ENCODE data around the gene ADGRL1. TPM values are rescaled to one million over a fixed set of nuclear protein-coding genes. Genes with fewer than 3 reads are reported as not detected.

Gene ADGRL1
- total RNA-seq, 2 donors from 2014 or later, result 15.4 to 15.7 TPM

DNA sequence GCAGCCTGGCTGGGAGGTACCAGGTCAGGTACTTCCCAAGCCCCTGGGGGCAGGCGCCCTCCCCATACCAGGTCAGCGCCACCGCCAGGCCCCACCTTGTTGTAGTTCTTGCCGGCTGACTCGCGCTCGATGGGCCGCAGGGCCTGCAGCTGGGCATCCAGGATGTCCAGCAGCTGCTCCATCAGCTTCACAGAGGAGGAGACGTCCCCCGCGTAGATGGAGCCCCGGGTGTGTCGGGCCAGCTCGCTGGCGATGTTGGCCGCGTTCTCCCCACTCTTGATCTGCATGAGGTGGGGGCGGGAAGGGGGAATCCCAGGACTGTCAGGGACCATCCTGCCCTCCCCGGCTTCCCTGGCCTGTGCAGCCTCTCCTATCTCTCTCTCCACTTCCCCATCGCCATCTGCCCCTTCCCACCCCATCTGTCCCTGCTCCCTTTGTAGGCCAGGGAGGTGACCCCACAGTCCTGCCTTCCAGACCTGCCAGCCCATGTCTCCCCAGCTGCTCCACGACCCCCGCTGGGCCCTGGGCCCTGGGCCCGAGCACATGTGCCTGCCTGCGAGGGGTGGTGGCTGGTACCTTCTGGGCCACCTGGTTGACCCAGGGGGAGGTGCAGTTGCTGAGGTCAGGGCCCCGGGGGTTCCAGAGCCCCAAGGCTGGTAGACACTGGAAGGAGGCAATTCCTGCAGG lies 45.8 kb downstream of the ADGRL1 start:
- Histone ChIP-seq H3K36me3 (peaks cover 12% of the 10 kb centered on the region), H3K4me1 (ENCODE audit: control insufficient read depth in 1 of 2, low read depth in 2 of 2) (no peaks in the 10 kb centered on the region), H3K9me3 (no peaks in the 10 kb centered on the region), H3K27ac (no peak overlapping the region), H3K4me3 (no peak overlapping the region), H3K27me3 (replicated peaks; ENCODE audit: insufficient read depth) (no peaks in the 10 kb centered on the region)
- DNase-seq (ENCODE audit: low spot score), result no peak
- no peak for ATAC-seq (ENCODE audit: insufficient number of reproducible peaks, low FRiP score, low read depth)
- TF ChIP-seq, protein P1, sequence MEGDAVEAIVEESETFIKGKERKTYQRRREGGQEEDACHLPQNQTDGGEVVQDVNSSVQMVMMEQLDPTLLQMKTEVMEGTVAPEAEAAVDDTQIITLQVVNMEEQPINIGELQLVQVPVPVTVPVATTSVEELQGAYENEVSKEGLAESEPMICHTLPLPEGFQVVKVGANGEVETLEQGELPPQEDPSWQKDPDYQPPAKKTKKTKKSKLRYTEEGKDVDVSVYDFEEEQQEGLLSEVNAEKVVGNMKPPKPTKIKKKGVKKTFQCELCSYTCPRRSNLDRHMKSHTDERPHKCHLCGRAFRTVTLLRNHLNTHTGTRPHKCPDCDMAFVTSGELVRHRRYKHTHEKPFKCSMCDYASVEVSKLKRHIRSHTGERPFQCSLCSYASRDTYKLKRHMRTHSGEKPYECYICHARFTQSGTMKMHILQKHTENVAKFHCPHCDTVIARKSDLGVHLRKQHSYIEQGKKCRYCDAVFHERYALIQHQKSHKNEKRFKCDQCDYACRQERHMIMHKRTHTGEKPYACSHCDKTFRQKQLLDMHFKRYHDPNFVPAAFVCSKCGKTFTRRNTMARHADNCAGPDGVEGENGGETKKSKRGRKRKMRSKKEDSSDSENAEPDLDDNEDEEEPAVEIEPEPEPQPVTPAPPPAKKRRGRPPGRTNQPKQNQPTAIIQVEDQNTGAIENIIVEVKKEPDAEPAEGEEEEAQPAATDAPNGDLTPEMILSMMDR (IDR thresholded peaks at IDR 0.05), result no peak

DNA sequence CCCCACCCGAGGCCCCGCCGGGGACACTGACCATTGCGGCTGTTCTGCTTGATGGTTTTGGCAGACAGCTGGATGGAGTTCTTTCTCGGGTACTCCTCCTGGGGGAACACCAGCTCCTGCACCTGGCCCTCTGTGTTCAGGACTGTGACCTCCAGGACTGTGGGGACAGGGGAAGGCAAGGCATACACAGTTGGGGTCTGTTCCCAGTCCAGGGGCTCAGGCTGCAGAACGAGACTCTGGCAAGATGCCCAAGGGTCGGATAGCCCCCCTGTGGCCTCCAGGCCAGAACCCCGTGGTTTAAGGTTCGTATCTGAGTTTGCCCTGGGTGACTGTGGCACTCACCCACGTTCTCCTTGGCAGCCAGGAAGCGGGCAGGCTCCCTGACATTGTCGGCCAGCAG lies 46.9 kb downstream of the ADGRL1 start:
- Histone ChIP-seq H3K36me3 (peaks cover 12% of the 10 kb centered on the region), H3K4me1 (ENCODE audit: control insufficient read depth in 1 of 2, low read depth in 2 of 2) (no peaks in the 10 kb centered on the region), H3K27me3 (replicated peaks; ENCODE audit: insufficient read depth) (no peaks in the 10 kb centered on the region), H3K9me3 (no peaks in the 10 kb centered on the region), H3K4me3 (no peak overlapping the region), H3K27ac (no peak overlapping the region)
- TF ChIP-seq, protein P1 (IDR thresholded peaks at IDR 0.05), result no peak
- DNase-seq (ENCODE audit: low spot score) (no peak), ATAC-seq (ENCODE audit: insufficient number of reproducible peaks, low FRiP score, low read depth) (no peak)

DNA sequence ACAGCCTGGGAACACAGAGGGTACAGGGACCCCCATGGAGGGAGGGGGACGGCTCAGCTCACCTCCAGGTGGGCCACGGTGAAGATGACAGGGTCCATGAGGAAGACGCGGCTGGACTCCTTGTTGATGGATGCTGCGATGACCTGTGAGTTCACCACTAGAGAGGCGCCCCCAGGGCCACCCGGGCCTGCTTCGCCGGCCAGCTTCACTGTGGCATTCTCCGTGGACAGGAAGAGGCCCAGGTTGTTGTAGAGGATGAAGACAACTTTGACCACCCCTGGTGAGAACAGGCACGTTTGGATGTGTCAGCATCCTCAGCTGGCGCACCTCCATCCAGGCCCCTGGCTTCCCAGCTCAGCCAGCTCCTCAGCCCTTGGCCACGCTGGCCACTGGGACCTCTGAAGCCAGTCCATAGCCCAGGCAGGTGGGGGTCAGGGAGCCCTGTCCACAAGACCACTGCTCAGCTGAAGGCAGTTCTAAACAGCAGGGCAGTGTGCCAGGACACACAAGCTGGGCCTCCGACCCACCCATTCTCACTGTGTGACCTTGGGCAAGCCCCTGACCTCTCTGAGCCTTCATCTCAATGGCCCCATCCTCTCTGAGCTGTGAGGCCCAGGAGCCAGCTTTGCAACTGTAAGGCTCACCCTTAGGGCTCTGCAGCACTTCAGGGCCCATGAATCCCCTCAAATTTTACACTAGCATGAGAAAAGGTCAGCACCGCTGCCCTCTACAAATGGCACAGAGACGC lies 47.5 kb downstream of the ADGRL1 start:
- ATAC-seq (ENCODE audit: insufficient number of reproducible peaks, low FRiP score, low read depth), result no peak

DNA sequence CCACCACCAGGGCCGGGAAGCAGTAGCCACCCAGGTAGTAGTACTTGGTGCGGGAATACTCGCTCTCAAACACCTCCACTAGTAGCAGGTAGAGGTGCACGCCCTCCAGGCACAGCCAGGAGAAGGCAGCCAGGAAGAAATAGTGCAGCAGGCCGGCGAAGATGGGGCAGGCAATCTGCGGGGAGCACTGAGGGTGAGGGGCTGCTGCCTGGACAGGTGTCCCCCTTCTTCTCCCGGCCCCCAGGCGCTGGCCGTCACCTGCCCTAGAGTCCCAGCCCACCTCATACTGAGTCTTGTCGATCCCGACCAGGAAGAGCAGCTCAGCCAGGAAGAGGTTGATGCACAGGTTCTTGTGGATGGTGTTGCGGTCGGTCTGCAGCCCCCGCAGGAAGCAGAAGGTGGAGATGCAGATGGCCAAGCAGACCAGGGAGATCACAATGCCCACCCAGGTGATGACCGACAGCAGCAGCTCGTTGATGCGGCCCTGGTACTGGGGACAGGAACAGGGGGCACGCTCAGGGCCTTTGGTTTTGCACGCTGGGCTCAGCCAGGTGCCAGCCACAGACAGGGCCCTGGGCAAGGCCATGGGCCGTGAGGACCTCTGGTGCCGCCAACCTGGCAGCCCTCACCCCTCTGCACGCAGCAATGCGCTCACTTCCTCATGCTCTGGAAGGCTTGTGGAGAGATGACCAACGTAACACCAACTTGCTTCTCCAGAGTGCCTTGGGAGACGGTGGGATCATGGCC lies 48.8 kb downstream of the ADGRL1 start:
- TF ChIP-seq, protein P1 (IDR thresholded peaks at IDR 0.05), result no peak
- Histone ChIP-seq H3K9me3 (no peaks in the 10 kb centered on the region), H3K27me3 (replicated peaks; ENCODE audit: insufficient read depth) (no peaks in the 10 kb centered on the region), H3K27ac (no peak overlapping the region), H3K4me3 (no peak overlapping the region), H3K4me1 (ENCODE audit: control insufficient read depth in 1 of 2, low read depth in 2 of 2) (no peaks in the 10 kb centered on the region), H3K36me3 (peaks cover 12% of the 10 kb centered on the region)
- ATAC-seq (ENCODE audit: insufficient number of reproducible peaks, low FRiP score, low read depth) (no peak), DNase-seq (ENCODE audit: low spot score) (no peak)

More for the DNA sequence above, 47.5 kb downstream of the ADGRL1 start:
- no peak overlapping the region for H3K4me3 ChIP-seq
- H3K9me3 ChIP-seq, result no peaks in the 10 kb centered on the region
- no peak for DNase-seq (ENCODE audit: low spot score)
- no peaks in the 10 kb centered on the region for H3K27me3 ChIP-seq (replicated peaks; ENCODE audit: insufficient read depth)
- TF ChIP-seq, protein P1 (IDR thresholded peaks at IDR 0.05), result no peak
- H3K27ac ChIP-seq, result no peak overlapping the region
- H3K36me3 ChIP-seq, result peaks cover 12% of the 10 kb centered on the region
- no peaks in the 10 kb centered on the region for H3K4me1 ChIP-seq (ENCODE audit: control insufficient read depth in 1 of 2, low read depth in 2 of 2)

DNA sequence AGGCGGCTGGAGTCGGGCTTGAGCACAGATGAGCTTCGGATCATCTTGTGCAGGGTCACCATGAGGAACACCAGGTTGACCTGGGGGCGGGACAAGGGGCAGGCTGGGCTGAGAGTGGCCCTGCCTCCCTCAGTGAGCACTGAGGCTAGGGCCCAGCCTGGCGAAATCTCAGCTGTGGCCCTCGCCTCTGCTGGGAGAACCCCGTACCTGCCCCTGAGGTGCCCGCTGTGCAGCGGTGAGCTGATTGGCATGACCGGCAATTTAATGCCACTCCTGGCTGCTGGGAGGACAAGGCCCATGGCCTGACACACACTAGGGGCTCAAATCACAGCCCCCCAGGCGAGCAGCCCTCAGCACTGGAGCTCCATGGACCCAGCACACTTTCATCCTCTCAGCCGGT lies 49.8 kb downstream of the ADGRL1 start:
- DNase-seq (ENCODE audit: low spot score) (no peak), ATAC-seq (ENCODE audit: insufficient number of reproducible peaks, low FRiP score, low read depth) (no peak)
- Histone ChIP-seq H3K36me3 (peaks cover 17% of the 10 kb centered on the region), H3K27me3 (replicated peaks; ENCODE audit: insufficient read depth) (no peaks in the 10 kb centered on the region), H3K4me1 (ENCODE audit: control insufficient read depth in 1 of 2, low read depth in 2 of 2) (no peaks in the 10 kb centered on the region), H3K9me3 (no peaks in the 10 kb centered on the region), H3K27ac (no peak overlapping the region), H3K4me3 (no peak overlapping the region)
- TF ChIP-seq, protein P1 (IDR thresholded peaks at IDR 0.05), result no peak
